SK-N-DZ (cell line): ENCODE data around the gene HOXA10. TPM values are rescaled to one million over a fixed set of nuclear protein-coding genes. Genes with fewer than 3 reads are reported as not detected.

Source experiments
- DNase-seq: peaks from one replicate; pipeline ENCODE4 v3.0.0-alpha.2; 2015; ENCODE audit warnings: low spot score
- polyA plus RNA-seq, 2 experiments: library from polyadenylated mRNA; depleted of rRNA; stranded (reverse); fragments of >200 nt; gene quantifications; 2 replicates each; pipeline ENCODE4 v1.2.3, GENCODE V29; 2014

Gene HOXA10
- polyA plus RNA-seq (2014; cell fraction: cytosol; rRNA removed), result not detected in 2 replicates
- polyA plus RNA-seq (2014; cell fraction: nucleus; rRNA removed), result not detected in 2 replicates

DNA sequence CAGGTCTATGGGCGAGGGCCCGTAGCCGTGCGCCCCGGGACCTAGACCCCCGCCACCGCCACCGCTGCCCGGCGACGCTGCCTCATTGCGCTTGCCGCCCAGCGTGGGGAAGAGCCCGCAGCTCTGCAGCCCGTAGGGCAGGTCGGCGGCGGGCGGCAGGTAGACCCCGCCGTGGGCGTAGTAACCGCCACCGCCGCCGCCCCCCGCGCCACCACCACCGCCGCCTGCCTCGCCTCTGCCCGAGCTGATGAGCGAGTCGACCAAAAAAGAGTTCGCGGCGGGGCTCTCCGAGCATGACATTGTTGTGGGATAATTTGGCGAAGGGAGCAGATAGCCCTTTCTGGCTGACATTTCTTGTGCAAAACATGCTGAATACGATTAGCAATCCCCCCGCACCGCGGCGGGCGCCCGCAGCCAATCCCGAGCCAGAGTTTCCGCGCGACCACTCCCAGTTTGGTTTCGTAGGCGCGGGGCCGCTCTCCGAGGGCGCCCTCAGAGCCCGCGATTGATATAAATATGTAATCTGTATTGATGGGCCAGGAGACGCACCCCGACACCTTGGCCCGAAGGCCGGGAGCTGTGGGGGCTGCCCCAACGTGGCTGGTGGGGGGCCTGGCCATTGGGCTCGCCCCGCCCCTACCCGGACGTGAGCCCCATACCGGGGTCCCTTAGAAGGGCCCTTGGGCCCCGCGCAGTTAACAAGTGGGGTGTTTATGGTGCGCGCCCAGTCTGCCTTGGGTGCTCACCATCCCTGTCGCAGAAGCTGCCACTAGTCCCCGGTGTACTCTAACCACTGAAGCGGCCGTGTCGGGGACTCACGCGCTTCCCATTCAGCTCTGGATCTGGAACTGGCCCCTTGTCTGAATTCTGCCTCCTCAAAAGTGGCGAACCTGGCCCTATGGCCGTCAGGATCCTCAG lies at the start of gene HOXA10:
Gene HOXA10 (minus strand): TSS at position 365 of the 918 bp plus-strand sequence. CDS start 14 bp downstream, at position 351.
- no peak for DNase-seq

GRCh38 chr7:27221201-27221797 lies 47.2 kb upstream of the HOXA10 start:
- no peak for DNase-seq

DNA sequence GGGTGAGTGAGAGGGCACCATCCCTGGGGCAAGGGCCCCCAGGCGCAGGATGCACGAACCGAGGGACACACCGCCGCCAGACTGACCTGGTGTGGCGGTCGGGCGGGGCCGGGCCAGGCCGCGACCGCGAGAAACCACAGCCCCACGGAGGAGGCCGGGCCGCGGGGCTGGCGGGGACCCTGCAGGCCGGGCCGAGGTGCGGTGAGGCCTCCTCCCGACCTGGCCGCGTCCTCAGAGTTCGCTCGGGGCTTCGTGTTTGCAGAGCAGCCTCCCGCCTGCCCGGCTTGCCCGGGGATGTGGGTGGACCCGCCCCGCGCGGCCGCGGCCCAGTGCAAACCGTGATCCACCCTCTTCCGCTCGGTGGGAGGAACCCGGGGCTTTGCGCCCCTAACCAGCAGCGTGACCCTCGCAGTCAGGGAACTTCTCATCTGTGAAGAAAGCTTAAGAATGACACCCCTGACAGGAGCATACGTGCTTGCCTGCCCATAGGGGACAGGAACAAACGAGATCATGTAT lies 46.4 kb upstream of the HOXA10 start:
- no peak for DNase-seq

DNA sequence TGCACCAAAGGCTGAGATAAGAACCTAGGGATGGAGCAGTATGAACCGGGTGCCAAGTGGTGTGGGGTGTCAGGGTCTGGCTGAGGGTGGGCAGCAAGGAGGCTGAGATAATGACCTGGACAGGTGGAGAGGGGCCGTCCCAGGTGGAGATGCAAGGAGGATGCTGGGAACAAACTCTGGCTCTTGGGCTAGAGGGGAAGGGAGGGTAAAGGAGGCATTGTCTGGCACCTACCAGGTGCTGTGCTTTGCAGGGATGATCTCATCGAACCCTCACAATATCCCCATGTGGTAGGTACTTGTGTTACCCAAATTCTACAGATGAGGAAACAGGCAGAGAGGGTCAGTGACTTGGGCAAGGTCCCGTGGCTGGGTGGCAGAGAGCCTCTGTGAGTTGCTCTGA lies 45.7 kb upstream of the HOXA10 start:
- no peak for DNase-seq

DNA sequence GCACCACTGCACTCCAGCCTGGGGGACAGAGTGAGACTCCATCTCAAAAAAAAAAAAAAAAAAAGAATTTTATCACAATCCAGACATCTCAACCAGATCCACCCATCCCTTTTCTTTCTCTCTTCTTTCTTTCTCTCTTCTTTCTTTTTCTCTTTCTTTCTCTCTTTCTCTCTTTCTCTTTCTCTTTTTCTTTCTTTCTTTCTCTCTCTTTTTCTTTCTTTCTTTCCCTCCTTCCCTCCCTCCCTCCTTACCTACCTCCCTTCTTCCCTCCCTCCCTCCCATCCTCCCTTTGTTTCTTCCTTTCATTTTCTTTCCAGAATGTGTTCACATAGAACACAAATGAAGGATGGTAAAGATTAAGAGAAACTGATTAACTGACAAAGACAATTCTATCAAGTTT lies 43.8 kb upstream of the HOXA10 start:
- no peak for DNase-seq

GRCh38 chr7:27215356-27215755 lies 41.2 kb upstream of the HOXA10 start:
- no peak for DNase-seq

GRCh38 chr7:27214239-27214950 lies 40.3 kb upstream of the HOXA10 start:
- no peak for DNase-seq

- no peak for DNase-seq
Observed at GRCh38 chr7:27213433-27214238, 39.5 kb upstream of the HOXA10 start.

- no peak for DNase-seq
Observed at GRCh38 chr7:27212497-27213432, 38.6 kb upstream of the HOXA10 start.

DNA sequence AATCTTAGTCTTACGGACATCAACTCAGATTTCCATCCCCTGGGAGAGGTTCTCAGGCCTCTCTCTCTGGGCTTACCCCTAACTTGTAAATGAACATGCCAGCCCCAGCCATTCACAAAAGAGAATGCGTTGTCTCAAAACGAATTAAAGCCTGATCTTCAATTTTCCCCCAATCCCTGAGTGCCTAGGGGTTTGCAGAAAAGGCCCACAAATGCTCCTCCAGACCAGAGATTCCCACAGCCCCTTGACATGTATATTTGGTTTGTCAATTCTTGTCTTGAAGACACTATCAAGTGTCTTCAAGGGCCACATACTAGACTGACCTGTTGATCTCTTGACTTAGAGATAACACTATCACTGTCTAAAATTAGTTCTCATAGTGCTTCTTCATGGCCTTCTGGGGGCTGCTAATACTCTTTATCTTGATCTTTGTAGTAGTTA lies 37.7 kb upstream of the HOXA10 start:
- no peak for DNase-seq

GRCh38 chr7:27211084-27211446 lies 36.9 kb upstream of the HOXA10 start:
- no peak for DNase-seq

DNA sequence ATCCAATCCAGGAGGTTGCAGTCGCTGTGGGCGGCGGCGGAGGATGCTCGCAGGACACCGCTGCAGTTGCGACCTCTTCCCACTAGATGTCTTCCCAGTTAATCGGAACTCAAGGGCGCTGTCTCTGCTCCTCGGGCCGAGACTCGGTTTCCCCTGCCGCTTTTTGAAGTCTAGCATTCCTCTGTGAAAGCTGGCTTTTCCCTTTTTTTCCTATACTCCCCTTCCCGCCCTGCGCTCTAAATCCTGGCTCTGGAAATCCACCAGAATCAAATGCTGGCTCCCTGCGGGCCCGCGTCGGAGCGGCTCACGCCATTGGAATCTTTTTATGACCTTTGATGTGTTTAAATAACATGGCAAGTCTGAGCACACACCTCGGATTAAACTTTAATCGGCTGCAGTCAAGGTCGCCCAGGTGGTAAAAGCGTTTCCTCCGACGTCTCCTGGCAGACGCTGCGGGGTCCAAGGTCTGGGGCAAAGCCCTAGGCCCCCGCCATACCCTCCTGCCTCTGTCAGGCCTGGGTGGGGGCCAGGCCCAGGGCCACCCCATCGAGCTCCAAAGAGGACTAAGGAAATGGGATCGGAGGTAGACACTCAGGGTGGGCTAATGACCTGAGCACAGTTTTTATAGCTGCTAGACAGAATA lies 36.4 kb upstream of the HOXA10 start:
- peak; percentile 47 for DNase-seq

- DNase-seq, result no peak
Observed at GRCh38 chr7:27209933-27210440, 35.9 kb upstream of the HOXA10 start.

DNA sequence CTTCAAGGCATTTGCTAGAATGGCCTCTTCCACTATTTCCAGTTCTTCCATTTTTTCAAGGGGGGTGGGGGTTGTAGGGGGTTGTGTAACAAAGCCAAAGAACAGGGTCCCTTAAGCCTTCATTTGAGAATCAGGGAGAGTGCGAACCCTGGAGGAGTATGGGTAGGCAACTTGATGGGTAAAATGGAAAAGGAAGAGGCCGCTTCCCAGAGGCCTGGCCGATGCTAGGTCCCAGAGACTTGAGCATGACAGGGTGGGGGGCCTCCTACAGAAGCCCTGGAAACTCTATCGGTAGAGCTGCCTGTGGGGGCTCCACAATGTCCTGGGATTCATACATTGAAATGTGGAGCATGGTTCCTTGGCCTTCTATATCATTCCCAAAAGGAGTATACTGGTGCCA lies 34.9 kb upstream of the HOXA10 start:
- no peak for DNase-seq

- DNase-seq, result no peak
Observed at GRCh38 chr7:27207348-27207985, 33.3 kb upstream of the HOXA10 start.

- no peak for DNase-seq
Observed at GRCh38 chr7:27205325-27206280, 31.5 kb upstream of the HOXA10 start.

DNA sequence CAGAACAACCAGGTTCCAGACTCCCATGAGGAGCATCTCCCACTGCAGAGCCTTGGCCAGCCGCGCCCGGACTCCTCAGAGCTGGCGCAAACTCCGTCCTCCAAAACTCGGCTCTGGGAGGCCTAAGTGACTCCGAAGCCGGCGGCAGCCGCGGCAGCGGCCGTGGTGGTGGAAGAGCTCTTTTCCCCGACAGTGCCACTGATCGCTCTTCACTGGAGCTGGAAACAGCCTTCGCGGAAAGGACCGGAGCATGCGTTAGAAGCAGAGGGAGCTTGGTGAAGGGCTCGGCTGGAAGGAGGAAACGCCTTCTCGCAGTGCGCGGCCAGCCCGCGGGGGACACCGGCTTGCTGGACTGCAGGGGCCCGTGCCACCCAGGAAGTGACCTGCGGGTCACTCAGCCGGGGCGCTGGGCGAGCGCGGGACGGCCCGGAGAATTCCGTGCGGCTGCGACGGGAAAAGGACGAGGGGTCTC lies 30.8 kb upstream of the HOXA10 start:
- no peak for DNase-seq
